K562 (cell line): ENCODE measurements around the gene CCNT2. TPM values are rescaled to one million over a fixed set of nuclear protein-coding genes. Genes with fewer than 3 reads are reported as not detected.

Experiments
- CAMTA2 ChIP-seq: fragments of 250-450 bp; sonication (Bioruptor Pico); conservative IDR thresholded peaks from 2 replicates; pipeline ENCODE4 v1.5.1; 2022
- CBX3 ChIP-seq, 2 experiments: IDR thresholded peaks; 1 replicate in 1 of 2; 2 replicates in 1 of 2; pipeline ENCODE4 v1.6.1; 2012; ENCODE audit warnings: inconsistent platforms in 2 of 2, low read length in 2 of 2, borderline replicate concordance in 1 of 2, control low read depth in 1 of 2
- E2F3 ChIP-seq: fragments of 250-450 bp; sonication (Bioruptor Pico); IDR thresholded peaks from 2 replicates; pipeline ENCODE4 v1.4.0; 2020; ENCODE audit warnings: mild to moderate bottlenecking
- ETV5 ChIP-seq: sonication (generic); formaldehyde crosslinking; IDR thresholded peaks from 2 replicates; pipeline ENCODE4 v1.4.0; 2020; ENCODE audit warnings: low read depth, mild to moderate bottlenecking, missing genetic modification reagents
- GATAD2B ChIP-seq: fragments of 450-650 bp; IDR thresholded peaks from 2 replicates; pipeline ENCODE4 v1.6.1; 2017; ENCODE audit warnings: mild to moderate bottlenecking, borderline replicate concordance
- KDM5B ChIP-seq: fragments of 200-600 bp; sonication (generic); IDR thresholded peaks from 2 replicates; pipeline ENCODE4 v1.6.1; 2012; ENCODE audit warnings: low read depth, mild to moderate bottlenecking, moderate library complexity, low read length, control low read depth, inconsistent platforms; ENCODE audit not compliant: insufficient replicate concordance
- MCM5 ChIP-seq: fragments of 450-650 bp; IDR thresholded peaks from 2 replicates; pipeline ENCODE4 v1.6.1; 2016; ENCODE audit warnings: low read depth
- ZNF318 ChIP-seq, 2 experiments: fragments of 450-650 bp; IDR thresholded peaks; 2 replicates each; pipeline ENCODE4 v1.6.1; 2016; ENCODE audit warnings: mild to moderate bottlenecking in 2 of 2, borderline replicate concordance in 1 of 2, low read depth in 1 of 2, moderate library complexity in 1 of 2
- polyA plus RNA-seq, 8 experiments: library from polyadenylated mRNA; depleted of rRNA in 4 of 8; stranded (reverse) in 5 of 8; unstranded in 3 of 8; fragments of >200 nt; fragmentation: Nextera tagmentation in 2 of 8; fragmentation: Illumina TruSeq in 1 of 8; extraction: Ambion mirVana in 2 of 8; extraction: Trizol in 1 of 8; gene quantifications; 2 replicates each; pipeline versions ENCODE4 v1.2.1 to v1.2.3, GENCODE V29; 2011 to 2014; ENCODE audit warnings: inconsistent platforms in 1 of 8, missing spikeins in 1 of 8
- total RNA-seq, 7 experiments: library from RNA; depleted of rRNA in 6 of 7; stranded (reverse); fragments of >200 nt in 6 of 7; fragmentation: Illumina TruSeq in 2 of 7; extraction: Trizol in 2 of 7; gene quantifications; 2 replicates each; pipeline versions ENCODE4 v1.2.1 to v1.2.3, GENCODE V29; 2011 to 2021; ENCODE audit warnings: low replicate concordance in 1 of 7

Gene CCNT2
- total and polyA plus RNA-seq, 9 of the 15 experiments (the other 6 are each of a cell fraction or from before 2014, with no cell fraction given) = 12.6 to 30.0 (median 22.7) TPM

- TF ChIP-seq ZNF318 (IDR thresholded peaks at IDR 0.05; ENCODE audit: borderline replicate concordance in 1 of 2, low read depth in 1 of 2) (no peak), KDM5B (no peak), CBX3 (IDR thresholded peaks at IDR 0.05; ENCODE audit: borderline replicate concordance in 1 of 2, low read length in 2 of 2) (no peak), CAMTA2 (CRISPR knock-in tag) (no peak), MCM5 (no peak), ETV5 (CRISPR knock-in tag) (no peak), GATAD2B (no peak), E2F3 (CRISPR knock-in tag) (no peak)
- TF ChIP-seq, all 486 proteins: peak for 0
Observed at GRCh38 chr2:134912361-134912760, 6.3 kb upstream of the CCNT2 start (continued).
